Keratinocyte (primary cell): Measurements from ENCODE around the gene OR5M3. TPM values are rescaled to one million over a fixed set of nuclear protein-coding genes. Genes with fewer than 3 reads are reported as not detected.

Experiments
- DNase-seq: peaks from one replicate; pipeline ENCODE4 v3.0.0-alpha.2; 2011; ENCODE audit warnings: low read depth, missing footprints, low spot score
- FAIRE-seq: peaks from 2 replicates; lab custom pipeline; 2011; peaks lifted over from hg19 to GRCh38; lab: Jason Lieb, UNC
- H2AFZ ChIP-seq: 2 replicates; pipeline ENCODE4 v1.6.0; 2012; ENCODE audit warnings: low read length, control low read depth, inconsistent platforms; ENCODE audit not compliant: control insufficient read depth
- H3K27ac ChIP-seq: 2 replicates; pipeline ENCODE4 v1.5.1; 2011; ENCODE audit warnings: low read length; ENCODE audit not compliant: control insufficient read depth, insufficient read depth
- H3K27me3 ChIP-seq: 3 replicates; pipeline ENCODE4 v1.6.0; 2011; ENCODE audit warnings: low read length; ENCODE audit not compliant: control insufficient read depth, insufficient read depth; ENCODE audit errors: extremely low read depth
- H3K36me3 ChIP-seq, 2 experiments: 2 replicates in 1 of 2; 3 replicates in 1 of 2; pipeline ENCODE4 v1.5.1; 2011; ENCODE audit warnings: low read length in 2 of 2, mild to moderate bottlenecking in 1 of 2; ENCODE audit not compliant: control insufficient read depth in 2 of 2, insufficient read depth in 2 of 2; ENCODE audit errors: extremely low read depth in 1 of 2
- H3K4me1 ChIP-seq: 3 replicates; pipeline ENCODE4 v1.5.1; 2011; ENCODE audit warnings: low read length; ENCODE audit not compliant: control insufficient read depth, insufficient read depth; ENCODE audit errors: extremely low read depth
- H3K4me2 ChIP-seq: 3 replicates; pipeline ENCODE4 v1.6.0; 2011; ENCODE audit warnings: low read depth, low read length; ENCODE audit not compliant: control insufficient read depth, insufficient read depth; ENCODE audit errors: extremely low read depth
- H3K4me3 ChIP-seq, 3 experiments: fragments of 200-600 bp in 1 of 3; sonication (generic) in 1 of 3; 2 replicates in 2 of 3; 3 replicates in 1 of 3; pipeline ENCODE4 v1.5.1; 2011 to 2016; ENCODE audit warnings: low read length in 3 of 3, mild to moderate bottlenecking in 3 of 3, control low read depth in 2 of 3, inconsistent platforms in 1 of 3, low read depth in 1 of 3, mixed read lengths in 1 of 3, mixed run types in 1 of 3, moderate library complexity in 1 of 3; ENCODE audit not compliant: control insufficient read depth in 2 of 3, insufficient read depth in 2 of 3; ENCODE audit errors: extremely low read depth in 1 of 3
- H3K79me2 ChIP-seq: 2 replicates; pipeline ENCODE4 v1.6.0; 2012; ENCODE audit warnings: low read length; ENCODE audit not compliant: control insufficient read depth, insufficient read depth
- H3K9ac ChIP-seq: 3 replicates; pipeline ENCODE4 v1.6.0; 2011; ENCODE audit warnings: low read length; ENCODE audit not compliant: control insufficient read depth, insufficient read depth; ENCODE audit errors: extremely low read depth
- H3K9me1 ChIP-seq: 3 replicates; pipeline ENCODE4 v1.6.0; 2011; ENCODE audit warnings: low read length; ENCODE audit not compliant: control insufficient read depth, insufficient read depth; ENCODE audit errors: extremely low read depth
- H3K9me3 ChIP-seq: 2 replicates; pipeline ENCODE4 v1.5.1; 2012; ENCODE audit warnings: low read depth, low read length; ENCODE audit not compliant: control insufficient read depth
- H4K20me1 ChIP-seq: 3 replicates; pipeline ENCODE4 v1.6.0; 2011; ENCODE audit warnings: low read length; ENCODE audit not compliant: control insufficient read depth, insufficient read depth; ENCODE audit errors: extremely low read depth
- EZH2 ChIP-seq: IDR thresholded peaks from one replicate; pipeline ENCODE4 v1.6.1; 2012; ENCODE audit warnings: inconsistent platforms, mild to moderate bottlenecking, low read length, moderate library complexity
- dilution Hi-C: fragments of 300-500 bp; cut with MboI; formaldehyde crosslinking; loops from one replicate; pipeline ENCODE4 v1.7.0; 2020; ENCODE audit warnings: low sequenced_read_pairs; ENCODE audit not compliant: extremely low pct_ligation_motif_present
- polyA plus RNA-seq, 5 experiments: library from polyadenylated mRNA; depleted of rRNA in 3 of 5; stranded (reverse) in 3 of 5; stranded (forward) in 1 of 5; unstranded in 1 of 5; fragments of >200 nt; gene quantifications; 1 replicate in 1 of 5; 2 replicates in 3 of 5; 3 replicates in 1 of 5; pipeline versions ENCODE4 v1.2.1 to v1.2.3, GENCODE V29; 2011 to 2012; ENCODE audit warnings: missing spikeins in 2 of 5, low read depth in 1 of 5, low replicate concordance in 1 of 5
- TF ChIP-seq, protein P1 (sequence below), 3 experiments: IDR thresholded peaks in 1 of 3; conservative IDR thresholded peaks in 1 of 3; optimal IDR thresholded peaks in 1 of 3; 2 replicates in 2 of 3; 3 replicates in 1 of 3; pipeline versions ENCODE3 to v1.5.1; 2011; ENCODE audit warnings: low read length in 3 of 3, mild to moderate bottlenecking in 3 of 3, moderate library complexity in 2 of 3, control low read depth in 1 of 3, inconsistent platforms in 1 of 3; ENCODE audit not compliant: insufficient read depth in 2 of 3; ENCODE audit errors: extremely low read depth in 1 of 3

OR5M3 gene
- polyA plus RNA-seq, 1 donor (not counting 4 experiments of a cell fraction or from before 2014, with no cell fraction given): not detected

DNA sequence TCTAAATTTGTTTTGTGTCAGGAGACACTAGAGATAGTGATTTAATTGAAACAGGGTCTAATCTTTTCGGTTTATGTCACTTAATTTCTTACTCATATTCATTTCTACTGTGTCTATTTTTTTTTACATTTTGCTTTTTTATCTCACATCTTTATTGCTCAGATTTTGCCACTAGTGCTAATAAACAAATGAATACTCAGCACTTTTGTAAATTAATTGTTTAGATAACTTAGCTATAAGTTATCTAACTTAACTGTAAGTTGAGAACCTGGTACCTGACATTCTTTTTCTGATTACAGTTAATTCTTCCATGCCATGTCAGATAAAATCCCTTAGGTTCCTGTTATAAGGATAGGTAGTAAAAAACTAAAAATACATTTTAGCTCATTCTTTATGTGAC, 40.1 kb upstream of the OR5M3 start:
- Histone ChIP-seq H3K27me3 (no peaks in the 10 kb centered on the region), H3K9ac (no peak overlapping the region), H2AFZ (no peak overlapping the region), H3K9me3 (no peaks in the 10 kb centered on the region), H3K4me3 (no peak overlapping the region), H3K27ac (no peak overlapping the region), H3K79me2 (no peaks in the 10 kb centered on the region), H3K4me1 (no peaks in the 10 kb centered on the region), H4K20me1 (no peaks in the 10 kb centered on the region), H3K36me3 (no peaks in the 10 kb centered on the region), H3K9me1 (no peaks in the 10 kb centered on the region), H3K4me2 (no peak overlapping the region)
- dilution Hi-C loops: no loop called here
- DNase-seq: no peak
- no peak for TF ChIP-seq EZH2
- TF ChIP-seq, protein P1, sequence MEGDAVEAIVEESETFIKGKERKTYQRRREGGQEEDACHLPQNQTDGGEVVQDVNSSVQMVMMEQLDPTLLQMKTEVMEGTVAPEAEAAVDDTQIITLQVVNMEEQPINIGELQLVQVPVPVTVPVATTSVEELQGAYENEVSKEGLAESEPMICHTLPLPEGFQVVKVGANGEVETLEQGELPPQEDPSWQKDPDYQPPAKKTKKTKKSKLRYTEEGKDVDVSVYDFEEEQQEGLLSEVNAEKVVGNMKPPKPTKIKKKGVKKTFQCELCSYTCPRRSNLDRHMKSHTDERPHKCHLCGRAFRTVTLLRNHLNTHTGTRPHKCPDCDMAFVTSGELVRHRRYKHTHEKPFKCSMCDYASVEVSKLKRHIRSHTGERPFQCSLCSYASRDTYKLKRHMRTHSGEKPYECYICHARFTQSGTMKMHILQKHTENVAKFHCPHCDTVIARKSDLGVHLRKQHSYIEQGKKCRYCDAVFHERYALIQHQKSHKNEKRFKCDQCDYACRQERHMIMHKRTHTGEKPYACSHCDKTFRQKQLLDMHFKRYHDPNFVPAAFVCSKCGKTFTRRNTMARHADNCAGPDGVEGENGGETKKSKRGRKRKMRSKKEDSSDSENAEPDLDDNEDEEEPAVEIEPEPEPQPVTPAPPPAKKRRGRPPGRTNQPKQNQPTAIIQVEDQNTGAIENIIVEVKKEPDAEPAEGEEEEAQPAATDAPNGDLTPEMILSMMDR (optimal IDR thresholded peaks at IDR 0.05 in 1 of 3, IDR thresholded peaks at IDR 0.05 in 1 of 3, conservative IDR thresholded peaks at IDR 0.05 in 1 of 3; ENCODE audit: extremely low read depth in 1 of 3, insufficient read depth in 2 of 3, low read length in 3 of 3): no peak
- FAIRE-seq: no peak

DNA sequence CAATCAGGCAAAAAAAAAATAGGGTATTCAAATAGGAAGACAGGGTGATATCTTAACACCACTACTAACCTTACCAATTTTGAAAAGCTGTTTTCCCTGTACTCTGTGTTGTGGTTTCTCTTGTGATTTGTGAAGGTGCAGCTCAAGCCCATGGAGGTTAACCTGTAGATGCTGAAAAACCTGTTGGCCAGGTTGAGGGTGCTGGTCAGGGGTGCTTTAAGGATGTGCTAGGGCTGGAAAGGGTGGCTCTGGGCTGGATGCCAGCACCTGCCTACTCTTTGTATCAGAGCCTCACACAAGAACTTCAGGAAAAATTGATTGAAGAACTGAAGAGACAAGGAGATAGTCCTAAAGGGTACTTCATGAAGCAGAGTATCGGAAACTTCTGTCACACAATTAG, 36.3 kb upstream of the OR5M3 start:
- FAIRE-seq: no peak
- Histone ChIP-seq H3K9me3 (no peaks in the 10 kb centered on the region), H3K4me1 (no peaks in the 10 kb centered on the region), H2AFZ (no peak overlapping the region), H3K27ac (no peak overlapping the region), H3K4me2 (no peak overlapping the region), H3K27me3 (no peaks in the 10 kb centered on the region), H4K20me1 (no peaks in the 10 kb centered on the region), H3K4me3 (no peak overlapping the region), H3K36me3 (no peaks in the 10 kb centered on the region), H3K9me1 (no peaks in the 10 kb centered on the region), H3K79me2 (no peaks in the 10 kb centered on the region), H3K9ac (no peak overlapping the region)
- TF ChIP-seq, protein P1 (optimal IDR thresholded peaks at IDR 0.05 in 1 of 3, IDR thresholded peaks at IDR 0.05 in 1 of 3, conservative IDR thresholded peaks at IDR 0.05 in 1 of 3; ENCODE audit: extremely low read depth in 1 of 3, insufficient read depth in 2 of 3, low read length in 3 of 3): no peak
- no peak for TF ChIP-seq EZH2
- dilution Hi-C loops: no loop called here
- DNase-seq: no peak
